GM19397 (cell line): ENCODE data around the gene ZNF614.
"Not testable (repeated sequence)": the region's sequence is repeated elsewhere in the genome, so short reads cannot be mapped to it uniquely, and the experiment has no call there.

ENCODE experiments used
- ATAC-seq: cut with Tn5 transposase; IDR thresholded peaks from one replicate; pipeline ENCODE4 v1.9.1; 2021; ENCODE audit warnings: mild to moderate bottlenecking, moderate library complexity; ENCODE audit not compliant: unreplicated experiment

ZNF614 gene

DNA sequence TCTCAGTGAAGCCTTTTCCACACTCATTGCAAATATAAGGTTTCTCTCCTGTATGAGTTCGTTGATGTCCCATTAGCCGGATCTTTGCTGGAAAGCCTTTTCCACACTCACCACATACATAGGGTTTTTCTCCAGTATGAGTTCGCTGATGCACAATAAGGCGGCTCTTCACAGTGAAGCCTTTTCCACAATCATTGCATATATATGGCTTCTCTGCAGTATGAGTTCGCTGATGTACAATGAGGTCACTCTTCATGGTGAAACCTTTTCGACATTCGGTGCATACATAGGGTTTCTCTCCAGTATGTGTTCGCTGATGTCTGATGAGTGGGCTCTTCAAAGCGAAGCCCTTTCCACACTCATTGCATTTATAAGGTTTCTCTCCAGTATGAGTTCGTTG is 34.8 kb downstream of the ZNF614 start:
- no peak for ATAC-seq

DNA sequence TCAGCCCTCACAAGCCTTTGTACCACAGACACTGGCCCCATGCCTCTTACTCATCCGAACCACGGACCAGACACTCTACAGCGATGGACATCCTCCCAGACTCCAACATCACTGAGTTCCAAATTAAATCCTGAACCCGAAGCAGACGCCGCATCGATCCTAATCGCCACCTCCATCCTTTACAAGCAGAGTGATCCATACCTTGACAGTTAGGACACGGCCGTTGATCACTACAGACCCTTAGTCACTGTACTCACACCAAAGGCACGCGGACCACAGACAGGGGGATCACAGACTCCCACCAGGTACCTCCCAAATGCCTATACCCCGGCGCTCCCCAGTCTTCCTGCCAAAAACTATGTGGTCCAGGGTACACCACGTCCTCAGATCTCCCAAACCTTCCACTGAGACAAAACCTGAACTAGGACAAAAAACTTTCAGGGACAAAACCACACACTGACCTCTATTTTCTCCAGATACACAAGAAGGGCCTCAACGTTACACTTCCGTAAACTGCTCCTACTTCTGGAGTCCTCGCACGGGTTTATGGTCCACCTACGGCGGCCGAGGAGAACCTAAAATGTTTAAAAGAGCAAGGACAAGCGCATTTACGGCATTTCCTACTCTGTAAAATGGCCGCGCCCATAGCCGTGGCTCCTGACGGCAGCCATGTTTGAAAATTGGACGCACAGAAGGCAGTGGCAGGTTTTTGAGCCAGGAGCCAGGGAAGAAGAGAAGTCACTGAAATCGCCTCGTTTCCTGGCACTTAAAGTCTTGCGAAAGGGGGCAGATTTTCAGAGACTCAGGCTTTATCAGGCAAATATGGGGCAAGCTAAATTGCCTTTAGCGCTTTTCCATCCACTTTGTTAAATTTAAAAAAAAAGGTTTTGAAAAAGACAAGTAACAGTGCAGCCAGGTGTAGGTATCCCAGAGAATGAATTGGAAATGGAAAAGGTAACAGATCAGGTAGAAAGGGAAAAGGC is 41.6 kb downstream of the ZNF614 start, which contains the start of gene ZNF350:
TSS of gene ZNF350 (minus strand) at position 532 of the 983 bp plus-strand sequence. CDS start 12,480 bp downstream, outside the sequence.
- ATAC-seq = peak; percentile 93

DNA sequence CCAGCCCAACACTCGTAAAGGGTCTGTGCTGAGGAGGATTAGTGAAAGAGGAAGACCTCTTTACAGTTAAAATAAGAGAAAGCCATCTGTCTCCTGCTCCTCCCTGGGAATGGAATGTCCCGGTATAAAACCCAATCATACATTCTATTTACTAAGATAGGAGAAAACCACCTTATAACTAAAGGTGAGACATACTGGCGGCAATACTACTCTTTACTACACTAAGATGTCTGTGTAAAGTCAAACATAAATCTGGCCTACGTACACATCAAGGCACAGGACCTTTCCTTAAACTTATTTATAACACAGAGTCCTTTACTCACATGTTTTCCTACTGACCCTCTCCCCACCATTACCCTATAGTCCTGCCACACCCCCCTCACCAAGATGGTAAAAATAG is 44.8 kb downstream of the ZNF614 start:
- ATAC-seq = no peak

DNA sequence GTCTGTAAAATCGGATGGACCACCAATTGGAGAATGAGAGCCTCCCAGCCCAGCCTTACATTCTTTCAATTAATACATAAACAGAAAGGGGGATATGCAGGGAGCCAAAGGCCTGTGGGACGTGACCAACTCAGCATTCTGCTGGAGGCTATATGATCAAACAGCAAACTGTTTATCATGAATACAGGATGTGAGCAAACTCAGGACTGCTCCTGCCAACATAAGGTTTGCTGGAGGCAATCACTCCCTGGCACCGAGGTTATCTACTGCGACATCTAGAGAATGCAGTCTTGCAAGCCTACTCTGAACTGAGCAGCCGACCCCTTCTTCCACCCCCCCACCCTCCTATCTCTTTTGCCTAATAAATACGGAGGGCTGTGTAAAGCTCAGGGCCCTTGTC is 47.3 kb downstream of the ZNF614 start:
- not testable (repeated sequence) for ATAC-seq

DNA sequence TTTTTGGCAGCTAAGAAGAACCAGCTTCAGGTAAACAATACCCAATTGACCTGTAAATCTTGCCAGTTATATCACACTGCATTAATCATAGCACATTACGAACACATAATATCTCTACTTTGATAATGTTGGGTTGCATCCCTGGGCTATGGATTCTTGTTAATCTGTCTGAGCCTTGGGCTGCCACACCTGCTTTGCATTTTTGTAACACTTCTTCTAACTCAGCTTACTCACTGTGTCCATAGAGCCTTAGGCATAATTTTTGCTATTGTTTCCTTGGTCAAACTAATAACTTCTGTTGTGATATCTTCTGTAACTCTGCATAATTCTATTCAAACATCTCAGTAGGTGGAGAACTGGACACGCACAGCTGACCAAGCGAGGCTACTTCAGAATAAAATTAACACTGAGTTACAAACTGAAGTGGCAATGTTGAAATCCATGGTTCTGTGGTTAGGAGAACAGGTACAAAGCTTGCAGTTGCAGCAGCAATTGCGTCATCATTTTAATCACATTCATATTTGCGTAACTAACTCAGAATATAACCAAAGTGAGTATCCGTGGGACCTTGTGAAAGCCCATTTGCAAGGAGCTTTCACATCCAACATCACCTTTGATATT is 48.0 kb downstream of the ZNF614 start:
- ATAC-seq = no peak

DNA sequence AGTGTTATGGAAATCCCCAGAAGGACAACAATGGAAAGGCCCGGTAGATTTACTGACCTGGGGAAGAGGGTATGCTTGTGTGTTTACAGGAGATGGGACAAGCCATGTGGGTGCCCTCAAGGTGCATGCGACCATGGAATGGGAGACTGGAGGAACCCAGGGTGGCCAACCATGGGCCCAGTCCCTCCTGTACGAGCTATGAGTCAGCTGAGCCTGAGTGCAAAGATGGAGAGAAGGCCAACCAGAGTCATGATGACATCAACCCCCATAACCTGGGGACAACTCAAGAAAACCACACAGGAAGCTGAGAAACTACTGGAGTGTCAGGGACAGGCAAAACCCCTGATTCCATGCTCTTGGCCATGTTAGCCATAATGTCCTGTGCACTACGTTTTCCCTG is 49.3 kb downstream of the ZNF614 start:
- ATAC-seq = no peak

DNA sequence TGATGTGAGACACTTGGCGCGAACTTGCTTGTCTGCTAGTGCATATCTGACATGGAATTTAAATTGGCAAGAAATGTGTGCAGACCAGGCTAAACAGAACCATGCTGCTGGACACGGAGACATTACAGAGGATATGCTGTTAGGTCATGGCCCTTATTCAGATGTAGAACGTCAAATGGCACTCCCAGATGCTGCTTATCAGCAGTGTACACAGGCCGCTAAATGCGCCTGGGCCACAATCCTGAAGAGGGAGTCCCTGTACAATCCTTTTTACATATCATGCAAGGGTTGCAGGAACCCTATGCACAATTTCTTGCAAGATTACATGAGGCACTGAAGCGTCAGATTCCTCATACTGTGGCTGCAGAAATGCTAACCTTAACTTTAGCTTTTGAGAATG is 50.8 kb downstream of the ZNF614 start:
- ATAC-seq = no peak

DNA sequence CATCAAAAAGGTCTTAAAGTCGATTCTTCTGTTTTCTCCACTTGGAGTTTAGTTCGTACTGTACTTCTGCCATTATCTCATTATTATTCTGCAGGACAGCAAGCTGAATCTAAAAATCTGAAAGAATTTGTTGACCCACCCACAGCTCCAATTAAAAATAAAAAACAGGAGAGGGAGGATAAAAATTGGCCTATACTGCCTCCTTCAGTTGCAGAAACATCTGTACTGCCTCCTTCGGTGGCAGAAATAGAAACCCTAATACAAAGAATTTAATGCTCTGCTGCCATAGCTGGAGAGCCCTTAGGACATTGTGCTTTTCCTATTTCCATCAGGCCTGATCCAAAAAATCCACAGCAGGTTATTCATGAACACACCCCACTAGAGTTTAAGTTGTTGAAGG is 51.3 kb downstream of the ZNF614 start:
- ATAC-seq = no peak

DNA sequence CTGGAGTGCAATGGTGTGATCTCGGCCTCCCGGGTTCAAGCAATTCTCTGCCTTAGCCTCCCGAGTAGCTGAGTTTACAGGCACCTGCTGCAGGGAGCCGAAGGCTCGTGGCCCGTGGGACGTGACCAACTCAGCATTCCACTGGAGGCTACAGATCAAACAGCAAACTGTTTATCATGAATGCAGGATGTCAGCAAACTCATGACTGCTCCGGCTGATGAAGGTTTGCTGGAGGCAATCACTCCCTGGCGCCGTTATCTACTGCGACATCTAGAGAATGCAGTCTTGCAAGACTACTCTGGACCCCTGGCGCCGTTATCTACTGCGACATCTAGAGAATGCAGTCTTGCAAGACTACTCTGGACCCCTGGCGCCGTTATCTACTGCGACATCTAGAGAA is 52.4 kb downstream of the ZNF614 start:
- not testable (repeated sequence) for ATAC-seq

DNA sequence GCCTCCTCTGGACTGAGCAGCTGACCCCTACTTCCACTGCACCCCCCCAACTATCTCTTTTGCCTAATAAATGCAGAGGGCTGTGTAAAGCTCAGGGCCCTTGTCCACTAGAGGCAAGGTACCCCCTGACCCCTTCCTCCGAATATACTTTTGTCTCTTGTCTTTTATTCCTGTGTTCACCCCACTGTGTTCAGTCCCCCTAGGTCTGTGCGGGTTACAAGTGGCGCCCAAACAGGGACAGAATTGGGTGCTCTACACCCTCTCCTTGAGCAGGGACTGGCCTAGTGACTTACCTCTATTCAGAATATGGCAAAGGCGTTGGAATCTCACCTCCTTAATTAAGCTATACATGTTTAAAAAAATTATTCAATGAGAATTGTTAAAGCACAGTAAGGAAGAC is 56.6 kb downstream of the ZNF614 start:
- ATAC-seq = no peak

DNA sequence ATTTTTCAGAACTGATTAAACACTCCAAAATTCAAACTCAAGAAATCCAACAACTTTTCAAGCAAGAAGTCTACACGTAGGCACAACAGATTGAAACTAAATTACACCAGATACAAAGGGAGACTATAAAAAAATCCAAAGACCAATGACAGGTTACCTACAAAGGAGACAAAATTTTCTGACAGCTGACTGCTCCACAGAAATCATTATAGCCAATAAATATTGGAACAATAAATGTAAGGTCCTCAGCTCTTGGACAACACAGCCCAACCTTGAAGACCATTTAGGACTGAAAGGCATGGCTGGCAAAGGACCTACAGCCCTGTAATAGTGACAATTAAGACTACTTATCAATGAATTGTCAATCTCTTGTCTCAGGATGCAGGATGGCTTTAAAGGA is 57.5 kb downstream of the ZNF614 start:
- ATAC-seq = no peak

DNA sequence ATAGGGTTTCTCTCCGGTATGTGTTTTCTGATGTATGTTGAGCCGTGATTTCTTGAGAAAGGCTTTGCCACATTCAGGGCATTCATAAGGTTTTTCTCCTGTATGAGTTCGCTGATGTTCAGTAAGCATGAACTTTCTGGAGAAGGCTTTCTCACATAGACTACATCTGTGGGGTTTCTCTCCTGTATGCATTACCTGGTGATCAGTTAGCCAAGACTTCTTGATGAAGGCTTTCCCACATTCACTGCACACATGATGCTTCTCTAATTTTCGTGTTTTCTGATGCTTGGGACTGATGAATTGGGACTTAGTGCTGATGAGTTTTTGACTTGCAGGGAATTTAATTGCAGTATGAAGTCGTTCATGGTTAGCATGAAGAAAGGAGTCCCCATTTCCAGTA is 62.6 kb downstream of the ZNF614 start:
- ATAC-seq = no peak
